NB4 (cell line): ENCODE measurements around the gene MAGI2.

Experiments used
- CTCF ChIP-seq: IDR thresholded peaks from one replicate; pipeline ENCODE4 v1.5.1; 2012; ENCODE audit warnings: low read depth, low read length
- POLR2A ChIP-seq: IDR thresholded peaks from 2 replicates; pipeline ENCODE4 v1.6.1; 2011; ENCODE audit warnings: mild to moderate bottlenecking; ENCODE audit not compliant: insufficient read length; ENCODE audit errors: extremely low read depth

- TF ChIP-seq CTCF: no peak
- no peak for TF ChIP-seq POLR2A
Observed at GRCh38 chr7:78523930-78524329, 929.5 kb downstream of the MAGI2 start.
